HepG2 (cell line): ENCODE measurements around the gene EVI5. TPM values are rescaled to one million over a fixed set of nuclear protein-coding genes. Genes with fewer than 3 reads are reported as not detected.

Source experiments
- ATAC-seq: fragments of 200-7000 bp; cut with Tn5 transposase; 3 replicates; pipeline ENCODE4 v1.9.1; 2020; ENCODE audit warnings: mild to moderate bottlenecking, moderate library complexity
- BruUV-seq: library from RNA; stranded (reverse); fragments of 400-500 nt; replicated peaks from 2 replicates; lab custom pipeline; 2021; lab: Mats Ljungman, UMichigan
- CTCF ChIA-PET: fragments of 300-600 bp; formaldehyde crosslinking; extraction: SDS; loops from one replicate; lab custom pipeline; 2021; ENCODE audit warnings: low total read pairs, inconsistent platforms, low intra/inter-chr PET ratio; lab: Yijun Ruan, JAX
- POLR2A ChIA-PET: fragments of 350-600 bp; sonication (Branson Sonifier 250); formaldehyde crosslinking; loops from one replicate; lab custom pipeline; 2020; ENCODE audit warnings: antibody characterized with exemption, inconsistent platforms; lab: Yijun Ruan, JAX
- DNase-seq: peaks from one replicate; pipeline ENCODE4 v3.0.0-alpha.2; 2015; ENCODE audit warnings: low spot score
- FAIRE-seq: peaks from 3 replicates; lab custom pipeline; 2011; peaks lifted over from hg19 to GRCh38; lab: Jason Lieb, UNC
- H2AFZ ChIP-seq: one replicate; pipeline ENCODE4 v1.6.1; 2011; ENCODE audit warnings: low read length, inconsistent platforms
- H3K27ac ChIP-seq: fragments of 300-600 bp; 3 replicates; pipeline ENCODE4 v1.8.0; 2011; ENCODE audit warnings: mixed run types, mild to moderate bottlenecking, mixed read lengths, low read length, inconsistent platforms; ENCODE audit not compliant: insufficient read depth; ENCODE audit errors: extremely low read length
- H3K27me3 ChIP-seq, 2 experiments: fragments of 200-600 bp in 1 of 2; 2 replicates in 1 of 2; 3 replicates in 1 of 2; pipeline versions ENCODE4 v1.6.0 to v1.8.0; 2011; ENCODE audit warnings: low read length in 2 of 2, mild to moderate bottlenecking in 2 of 2, moderate library complexity in 2 of 2, inconsistent platforms in 1 of 2; ENCODE audit not compliant: insufficient read depth in 2 of 2, control insufficient read depth in 1 of 2
- H3K36me3 ChIP-seq, 2 experiments: fragments of 200-600 bp in 1 of 2; replicated peaks in 1 of 2; 2 replicates in 1 of 2; 3 replicates in 1 of 2; pipeline versions ENCODE4 v1.5.1 to v1.8.0; 2011; ENCODE audit warnings: low read length in 2 of 2, inconsistent platforms in 1 of 2; ENCODE audit not compliant: insufficient read depth in 2 of 2, control insufficient read depth in 1 of 2
- H3K4me1 ChIP-seq: 2 replicates; pipeline ENCODE4 v1.5.1; 2012; ENCODE audit warnings: low read length, inconsistent platforms; ENCODE audit not compliant: insufficient read depth
- H3K4me2 ChIP-seq: 2 replicates; pipeline ENCODE4 v1.6.0; 2011; ENCODE audit warnings: low read depth, low read length, inconsistent platforms
- H3K4me3 ChIP-seq, 3 experiments: fragments of 200-600 bp in 1 of 3; sonication (generic), shearing (Covaris generic) in 1 of 3; replicated peaks in 1 of 3; 2 replicates each; pipeline ENCODE4 v1.5.1; 2011 to 2016; ENCODE audit warnings: low read length in 3 of 3, inconsistent platforms in 2 of 3, low read depth in 2 of 3, mild to moderate bottlenecking in 2 of 3, control low read depth in 1 of 3, mixed read lengths in 1 of 3; ENCODE audit not compliant: insufficient read depth in 1 of 3
- H3K79me2 ChIP-seq: one replicate; pipeline ENCODE4 v1.6.1; 2011; ENCODE audit warnings: low read length, inconsistent platforms; ENCODE audit not compliant: insufficient read depth
- H3K9ac ChIP-seq: 2 replicates; pipeline ENCODE4 v1.6.0; 2011; ENCODE audit warnings: mild to moderate bottlenecking, low read depth, low read length, inconsistent platforms; ENCODE audit not compliant: insufficient read depth
- H3K9me3 ChIP-seq: 2 replicates; pipeline ENCODE4 v1.5.1; 2012; ENCODE audit warnings: mild to moderate bottlenecking, low read length
- H4K20me1 ChIP-seq: 2 replicates; pipeline ENCODE4 v1.6.0; 2011; ENCODE audit warnings: inconsistent platforms, mild to moderate bottlenecking, low read length, moderate library complexity; ENCODE audit not compliant: insufficient read depth
- CENPT ChIP-seq: sonication (generic); formaldehyde crosslinking; IDR thresholded peaks from 2 replicates; pipeline ENCODE4 v1.8.0; 2022; ENCODE audit warnings: low read depth, mild to moderate bottlenecking, moderate library complexity, missing genetic modification reagents
- SCMH1 ChIP-seq: sonication (generic); formaldehyde crosslinking; IDR thresholded peaks from 2 replicates; pipeline ENCODE4 v1.9.0; 2021; ENCODE audit warnings: missing genetic modification reagents, mild to moderate bottlenecking, borderline replicate concordance
- TBL1XR1 ChIP-seq: fragments of 150-350 bp; IDR thresholded peaks from 2 replicates; pipeline ENCODE4 v1.6.1; 2014; ENCODE audit warnings: borderline replicate concordance, low read length; ENCODE audit not compliant: partially characterized antibody
- ZNF33B ChIP-seq: sonication (generic); formaldehyde crosslinking; IDR thresholded peaks from 2 replicates; pipeline ENCODE4 v1.5.1; 2020; ENCODE audit warnings: mild to moderate bottlenecking, missing genetic modification reagents
- WGBS: methylation state at CpG from one replicate; pipeline ENCODE4 v1.1.6; 2017; ENCODE audit warnings: low lambda C conversion rate; 5-methylcytosine and 5-hydroxymethylcytosine counted together
- in situ Hi-C: cut with HindIII; loops from 2 replicates; pipeline ENCODE4 v1.10.0; 2017; ENCODE audit warnings: low pct_unique_long_range_greater_than_20kb; ENCODE audit not compliant: extremely low pct_ligation_motif_present
- intact Hi-C: fragments of 100-400 bp; cut with micrococcal nuclease; formaldehyde crosslinking; loops from one replicate; pipeline ENCODE4 v1.10.0; 2022; ENCODE audit not compliant: unreplicated experiment
- polyA plus RNA-seq, 8 experiments: library from polyadenylated mRNA; depleted of rRNA in 3 of 8; stranded (reverse) in 7 of 8; unstranded in 1 of 8; fragments of >200 nt; fragmentation: Illumina TruSeq in 4 of 8; extraction: Trizol in 4 of 8; gene quantifications; 2 replicates each; pipeline versions ENCODE4 v1.2.1 to v1.2.3, GENCODE V29; 2011 to 2016; ENCODE audit warnings: low read depth in 4 of 8, missing spikeins in 1 of 8, mixed read lengths in 1 of 8; ENCODE audit not compliant: insufficient read depth in 1 of 8
- total RNA-seq, 5 experiments: library from RNA; depleted of rRNA; stranded (reverse); fragments of >200 nt; fragmentation: Illumina TruSeq; extraction: Trizol; gene quantifications; 2 replicates each; pipeline ENCODE4 v1.2.3, GENCODE V29; 2016; ENCODE audit warnings: low read depth in 1 of 5
- TF ChIP-seq, protein P1 (sequence below): sonication (generic); formaldehyde crosslinking; IDR thresholded peaks from 2 replicates; pipeline ENCODE4 v1.5.0; 2020; ENCODE audit warnings: missing genetic modification reagents, mild to moderate bottlenecking, borderline replicate concordance
- TF ChIP-seq, protein P2 (sequence below): sonication (generic); formaldehyde crosslinking; IDR thresholded peaks from 2 replicates; pipeline ENCODE4 v1.4.0; 2020; ENCODE audit warnings: missing genetic modification reagents, low read depth, mild to moderate bottlenecking, borderline replicate concordance

EVI5 gene
- total and polyA plus RNA-seq, 2 of the 13 experiments (the other 11 are each of a cell fraction or from before 2014, with no cell fraction given): 4.0 to 12.6 TPM

DNA sequence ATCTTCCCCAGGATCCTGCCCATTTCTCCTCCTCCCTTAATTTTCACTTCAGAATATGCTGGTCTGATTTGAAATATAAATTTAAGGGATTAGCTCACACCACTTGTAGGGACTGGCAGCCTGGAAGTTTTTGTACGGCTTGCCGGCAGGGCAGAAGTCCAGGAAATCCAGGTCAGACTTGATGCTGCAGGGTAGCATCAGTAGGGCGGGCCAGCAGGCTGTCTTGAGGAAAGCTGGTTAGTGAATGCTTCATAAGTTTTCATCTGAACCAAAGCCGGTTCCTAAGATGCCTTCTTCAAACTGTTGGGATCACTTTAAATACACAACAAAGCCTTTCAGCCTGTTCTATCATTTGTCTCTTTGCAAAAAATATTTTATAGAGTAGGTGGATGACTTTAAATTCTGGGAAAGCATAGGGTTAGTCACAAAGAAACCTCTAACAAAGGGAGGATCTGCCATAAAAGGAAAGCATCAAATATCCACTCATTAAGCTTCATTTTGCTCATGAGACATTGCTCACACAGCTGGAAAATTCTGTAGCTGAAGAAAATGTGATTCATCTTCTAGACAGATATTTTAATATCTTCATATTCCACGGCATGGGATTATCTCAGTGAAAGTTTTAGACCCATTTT is 207.5 kb downstream of the EVI5 start:
- no peak for ATAC-seq
- Histone ChIP-seq H3K9me3 (no peaks in the 10 kb centered on the region), H3K79me2 (no peaks in the 10 kb centered on the region), H3K27me3 (no peaks in the 10 kb centered on the region), H3K27ac (no peak overlapping the region), H3K4me3 (no peak overlapping the region), H3K4me2 (no peak overlapping the region), H3K9ac (no peak overlapping the region), H2AFZ (no peak overlapping the region), H3K36me3 (no peaks in the 10 kb centered on the region), H4K20me1 (no peaks in the 10 kb centered on the region), H3K4me1 (no peaks in the 10 kb centered on the region)
- ChIA-PET POLR2A (no interaction called here), CTCF (no interaction called here)
- no TSS peak for BruUV-seq
- DNase-seq: no peak
- FAIRE-seq: no peak
- in situ Hi-C loops (no loop called here), intact Hi-C loops (no loop called here)
- TF ChIP-seq ZNF33B (CRISPR knock-in tag) (no peak), CENPT (CRISPR knock-in tag) (no peak), TBL1XR1 (no peak), SCMH1 (CRISPR knock-in tag) (no peak)
- TF ChIP-seq, protein P1, sequence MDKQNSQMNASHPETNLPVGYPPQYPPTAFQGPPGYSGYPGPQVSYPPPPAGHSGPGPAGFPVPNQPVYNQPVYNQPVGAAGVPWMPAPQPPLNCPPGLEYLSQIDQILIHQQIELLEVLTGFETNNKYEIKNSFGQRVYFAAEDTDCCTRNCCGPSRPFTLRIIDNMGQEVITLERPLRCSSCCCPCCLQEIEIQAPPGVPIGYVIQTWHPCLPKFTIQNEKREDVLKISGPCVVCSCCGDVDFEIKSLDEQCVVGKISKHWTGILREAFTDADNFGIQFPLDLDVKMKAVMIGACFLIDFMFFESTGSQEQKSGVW (CRISPR knock-in tag): no peak
- TF ChIP-seq, protein P2, sequence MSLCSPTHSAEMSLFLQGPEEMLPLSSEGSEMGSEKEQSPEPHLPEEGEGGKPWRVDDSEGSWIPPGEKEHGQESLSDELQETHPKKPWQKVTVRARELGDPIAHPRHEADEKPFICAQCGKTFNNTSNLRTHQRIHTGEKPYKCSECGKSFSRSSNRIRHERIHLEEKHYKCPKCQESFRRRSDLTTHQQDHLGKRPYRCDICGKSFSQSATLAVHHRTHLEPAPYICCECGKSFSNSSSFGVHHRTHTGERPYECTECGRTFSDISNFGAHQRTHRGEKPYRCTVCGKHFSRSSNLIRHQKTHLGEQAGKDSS (CRISPR knock-in tag): no peak
- WGBS: 94% methylated on average over 5 of the region's 5 CpGs
